ACC112 (cell line): Measurements from ENCODE around the gene NPAS3.

Experiments
- H2AFZ ChIP-seq: fragments of 200-600 bp; sonication (generic); one replicate; pipeline ENCODE4 v1.6.0; 2017; ENCODE audit warnings: antibody characterized with exemption, low read length; ENCODE audit not compliant: unreplicated experiment
- H3K27ac ChIP-seq: fragments of 200-600 bp; sonication (generic); 2 replicates; pipeline ENCODE4 v1.5.1; 2014; ENCODE audit warnings: low read depth, mild to moderate bottlenecking, antibody characterized with exemption, low read length, moderate library complexity
- H3K27me3 ChIP-seq: fragments of 200-600 bp; sonication (generic); 2 replicates; pipeline ENCODE4 v1.6.1; 2014; ENCODE audit warnings: mild to moderate bottlenecking, antibody characterized with exemption, low read length, moderate library complexity, mixed read lengths; ENCODE audit not compliant: insufficient read depth
- H3K36me3 ChIP-seq: fragments of 200-600 bp; sonication (generic); 2 replicates; pipeline ENCODE4 v1.6.1; 2016; ENCODE audit warnings: mild to moderate bottlenecking, antibody characterized with exemption, low read length, moderate library complexity, mixed read lengths; ENCODE audit not compliant: insufficient read depth
- H3K4me1 ChIP-seq: fragments of 200-600 bp; sonication (generic); one replicate; pipeline ENCODE4 v1.6.1; 2016; ENCODE audit warnings: low read length, mixed read lengths; ENCODE audit not compliant: insufficient read depth, unreplicated experiment, control insufficient read depth
- H3K4me3 ChIP-seq: fragments of 200-600 bp; sonication (generic); 2 replicates; pipeline ENCODE4 v1.5.1; 2014; ENCODE audit warnings: mild to moderate bottlenecking, low read depth, low read length
- H3K79me2 ChIP-seq: fragments of 200-600 bp; sonication (generic); one replicate; pipeline ENCODE4 v1.6.0; 2016; ENCODE audit warnings: low read length; ENCODE audit not compliant: control insufficient read depth, unreplicated experiment, insufficient read depth

Gene NPAS3

GRCh38 chr14:33315721-33316120 lies 377.0 kb downstream of the NPAS3 start:
- no peak overlapping the region for H3K4me3 ChIP-seq
- no peaks in the 10 kb centered on the region for H3K36me3 ChIP-seq
- no peak overlapping the region for H2AFZ ChIP-seq
- peaks cover 14% of the 10 kb centered on the region for H3K27me3 ChIP-seq
- H3K27ac ChIP-seq, result no peak overlapping the region
- no peaks in the 10 kb centered on the region for H3K79me2 ChIP-seq
- no peaks in the 10 kb centered on the region for H3K4me1 ChIP-seq

GRCh38 chr14:33317675-33318074 lies 379.0 kb downstream of the NPAS3 start:
- Histone ChIP-seq H3K79me2 (no peaks in the 10 kb centered on the region), H3K4me1 (no peaks in the 10 kb centered on the region), H3K36me3 (no peaks in the 10 kb centered on the region), H3K27me3 (peaks cover 22% of the 10 kb centered on the region), H3K27ac (no peak overlapping the region), H2AFZ (no peak overlapping the region), H3K4me3 (no peak overlapping the region)

- Histone ChIP-seq H2AFZ (no peak overlapping the region), H3K79me2 (no peaks in the 10 kb centered on the region), H3K4me3 (no peak overlapping the region), H3K27me3 (peaks cover 21% of the 10 kb centered on the region), H3K36me3 (no peaks in the 10 kb centered on the region), H3K27ac (no peak overlapping the region), H3K4me1 (no peaks in the 10 kb centered on the region)
Observed at GRCh38 chr14:33323979-33324378, 385.3 kb downstream of the NPAS3 start.

DNA sequence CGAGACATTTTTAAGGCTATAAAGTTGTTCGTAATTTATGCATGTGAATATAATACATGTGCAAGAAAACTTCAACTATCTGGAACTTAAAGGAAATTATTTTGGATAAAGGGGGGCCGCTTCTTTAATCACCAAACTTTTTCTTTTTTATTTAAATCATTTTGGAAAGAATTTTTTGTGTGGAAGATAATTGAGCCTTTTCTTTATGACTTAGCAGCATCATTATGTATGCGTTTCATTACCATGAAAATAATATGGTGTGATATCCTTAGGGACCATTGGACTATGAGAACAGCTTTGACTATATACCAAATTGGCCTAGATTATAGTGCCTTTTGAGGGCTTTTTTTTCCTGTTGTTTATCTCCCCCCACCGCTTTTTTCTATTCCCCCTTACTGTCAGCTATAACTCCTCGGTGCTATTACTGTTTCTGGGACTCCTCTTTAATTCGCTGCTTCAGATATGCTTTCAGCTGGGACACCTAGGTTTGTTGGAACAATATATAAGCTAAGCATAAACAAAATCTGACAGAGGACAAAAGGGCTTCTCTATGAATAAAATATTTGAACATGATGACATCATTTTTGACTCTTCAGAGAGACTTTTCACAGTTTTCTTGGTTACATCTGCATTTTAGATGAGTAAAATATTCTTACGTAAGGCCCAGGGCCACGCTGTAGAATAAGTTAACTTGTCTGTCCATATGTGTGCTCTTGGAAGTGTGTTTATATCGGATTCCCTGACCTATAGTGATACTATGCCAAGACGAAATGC lies 392.7 kb downstream of the NPAS3 start:
- no peaks in the 10 kb centered on the region for H3K4me1 ChIP-seq
- H3K4me3 ChIP-seq, result no peak overlapping the region
- no peak overlapping the region for H2AFZ ChIP-seq
- H3K27me3 ChIP-seq, result peaks cover 4% of the 10 kb centered on the region
- no peaks in the 10 kb centered on the region for H3K36me3 ChIP-seq
- H3K79me2 ChIP-seq, result no peaks in the 10 kb centered on the region
- H3K27ac ChIP-seq, result no peak overlapping the region

DNA sequence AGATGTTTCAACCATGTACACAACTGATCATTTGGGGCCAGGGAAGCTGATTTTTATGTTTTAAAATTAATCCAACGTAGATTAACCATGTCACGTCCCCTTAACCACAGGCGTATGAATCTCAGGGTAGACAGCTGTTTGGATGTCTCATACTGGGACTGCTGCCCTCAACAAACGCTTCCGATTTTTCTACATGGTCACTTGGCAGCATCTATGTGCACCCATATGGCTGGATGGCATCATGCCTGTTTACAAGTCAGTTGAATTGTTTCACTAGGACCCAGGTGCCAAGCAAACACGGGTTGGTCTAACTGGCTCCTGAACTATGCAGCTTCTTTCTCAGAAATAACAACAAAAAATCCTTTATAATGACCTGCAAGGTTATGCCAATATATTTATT lies 393.8 kb downstream of the NPAS3 start:
- H3K27me3 ChIP-seq, result no peaks in the 10 kb centered on the region; the same call in 1 of the 2 replicates
- no peaks in the 10 kb centered on the region for H3K79me2 ChIP-seq
- no peak overlapping the region for H3K27ac ChIP-seq
- H3K36me3 ChIP-seq, result no peaks in the 10 kb centered on the region
- H2AFZ ChIP-seq, result no peak overlapping the region
- no peak overlapping the region for H3K4me3 ChIP-seq
- H3K4me1 ChIP-seq, result no peaks in the 10 kb centered on the region

DNA sequence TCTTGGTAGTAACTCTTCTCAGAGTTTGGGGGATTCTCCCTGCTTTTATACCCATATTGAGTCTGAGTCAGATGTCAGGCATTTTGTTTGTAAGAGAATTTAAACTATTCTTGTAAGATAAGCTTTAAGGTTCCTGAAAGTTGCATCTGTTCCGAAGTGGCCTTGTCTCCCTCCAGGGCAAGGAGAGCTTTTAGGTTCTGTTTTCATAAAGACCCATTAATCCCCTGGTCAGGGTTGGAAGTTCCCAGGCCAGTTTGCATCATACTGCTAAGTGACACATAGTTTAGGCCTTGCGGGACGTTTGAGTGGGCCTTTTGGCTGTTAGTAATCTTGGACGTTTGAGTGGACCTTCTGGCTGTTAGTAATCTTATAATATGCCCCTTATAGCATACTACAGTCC lies 396.7 kb downstream of the NPAS3 start:
- no peak overlapping the region for H3K4me3 ChIP-seq
- no peaks in the 10 kb centered on the region for H3K36me3 ChIP-seq
- no peaks in the 10 kb centered on the region; the same call in 1 of the 2 replicates for H3K27me3 ChIP-seq
- H3K79me2 ChIP-seq, result no peaks in the 10 kb centered on the region
- no peak overlapping the region for H3K27ac ChIP-seq
- H3K4me1 ChIP-seq, result no peaks in the 10 kb centered on the region
- H2AFZ ChIP-seq, result no peak overlapping the region

DNA sequence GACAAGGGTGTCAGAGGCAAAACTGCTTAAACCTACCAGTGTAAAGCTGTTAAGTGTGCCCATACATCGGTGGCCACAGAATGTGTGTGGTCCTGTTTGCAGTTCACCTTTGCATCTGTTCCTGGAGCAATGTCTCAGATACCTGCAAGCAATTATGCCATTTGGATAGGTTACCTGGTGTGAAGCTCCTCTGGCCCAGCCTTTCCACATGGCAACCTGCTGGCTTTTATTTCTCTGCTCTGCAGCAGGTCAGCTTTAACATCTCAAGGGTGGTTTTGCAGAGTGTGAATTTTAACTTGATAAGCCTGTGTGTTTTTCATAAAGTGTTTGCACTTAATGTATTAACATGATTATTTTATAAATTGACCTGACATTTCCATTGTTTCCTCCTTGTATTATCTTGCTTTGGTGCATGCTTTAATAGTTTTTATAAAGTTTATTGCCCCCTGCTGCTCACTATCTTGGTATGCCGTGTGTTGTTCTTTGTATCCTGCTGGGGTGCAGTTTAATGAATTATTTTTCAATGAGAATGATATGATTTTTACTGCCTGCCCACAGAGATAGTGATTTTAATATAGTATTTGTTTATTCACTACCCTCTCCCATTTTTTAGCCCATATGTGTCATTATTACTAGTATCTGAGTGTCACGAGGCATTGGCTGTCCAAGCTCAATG lies 403.8 kb downstream of the NPAS3 start:
- Histone ChIP-seq H2AFZ (no peak overlapping the region), H3K36me3 (no peaks in the 10 kb centered on the region), H3K27ac (no peak overlapping the region), H3K4me1 (no peaks in the 10 kb centered on the region), H3K4me3 (no peak overlapping the region), H3K27me3 (peaks cover 27% of the 10 kb centered on the region), H3K79me2 (no peaks in the 10 kb centered on the region)

- Histone ChIP-seq H2AFZ (no peak overlapping the region), H3K36me3 (no peaks in the 10 kb centered on the region), H3K4me1 (no peaks in the 10 kb centered on the region), H3K4me3 (no peak overlapping the region), H3K79me2 (no peaks in the 10 kb centered on the region), H3K27me3 (peaks cover 32% of the 10 kb centered on the region), H3K27ac (no peak overlapping the region)
Observed at GRCh38 chr14:33343016-33343415, 404.3 kb downstream of the NPAS3 start.

GRCh38 chr14:33347796-33348195 lies 409.1 kb downstream of the NPAS3 start:
- Histone ChIP-seq H3K4me3 (no peak overlapping the region), H3K36me3 (no peaks in the 10 kb centered on the region), H2AFZ (no peak overlapping the region), H3K4me1 (no peaks in the 10 kb centered on the region), H3K79me2 (no peaks in the 10 kb centered on the region), H3K27me3 (peaks cover 62% of the 10 kb centered on the region), H3K27ac (no peak overlapping the region)

GRCh38 chr14:33348510-33348909 lies 409.8 kb downstream of the NPAS3 start:
- no peaks in the 10 kb centered on the region for H3K79me2 ChIP-seq
- peaks cover 68% of the 10 kb centered on the region for H3K27me3 ChIP-seq
- H3K4me3 ChIP-seq, result no peak overlapping the region
- H3K36me3 ChIP-seq, result no peaks in the 10 kb centered on the region
- no peak overlapping the region for H3K27ac ChIP-seq
- H3K4me1 ChIP-seq, result no peaks in the 10 kb centered on the region
- no peak overlapping the region for H2AFZ ChIP-seq

DNA sequence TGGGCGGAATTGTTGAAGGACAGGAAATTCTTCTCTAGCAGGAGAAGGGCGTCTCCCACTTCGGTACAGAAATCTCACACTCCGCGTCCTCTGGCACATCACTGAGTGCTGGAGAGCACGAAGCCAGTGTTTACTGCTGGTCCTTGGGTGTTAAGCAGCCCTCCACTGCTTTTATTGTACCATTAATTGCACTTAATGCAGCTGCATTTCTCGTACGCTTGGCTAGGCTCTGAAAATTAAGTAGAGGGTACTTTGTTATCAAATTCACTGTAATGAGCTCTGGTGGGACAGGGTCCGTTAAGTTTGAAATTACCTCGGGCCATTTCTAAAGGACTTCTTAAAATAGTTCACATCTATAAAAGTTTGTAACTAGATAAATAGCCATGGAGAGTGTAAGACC lies 411.2 kb downstream of the NPAS3 start:
- H2AFZ ChIP-seq, result no peak overlapping the region
- no peaks in the 10 kb centered on the region for H3K36me3 ChIP-seq
- no peak overlapping the region for H3K27ac ChIP-seq
- no peak overlapping the region for H3K4me3 ChIP-seq
- H3K4me1 ChIP-seq, result no peaks in the 10 kb centered on the region
- no peaks in the 10 kb centered on the region for H3K79me2 ChIP-seq
- H3K27me3 ChIP-seq, result peaks cover 69% of the 10 kb centered on the region
